ENCODE measurements around the gene VAMP7. TPM values are rescaled to one million over a fixed set of nuclear protein-coding genes. Genes with fewer than 3 reads are reported as not detected.
"Not testable (repeated sequence)": the region's sequence is repeated elsewhere in the genome, so short reads cannot be mapped to it uniquely, and the experiment has no call there.

The VAMP7 gene
- total RNA-seq, 2 donors from 2014 or later: 26.5 to 38.7 TPM

DNA sequence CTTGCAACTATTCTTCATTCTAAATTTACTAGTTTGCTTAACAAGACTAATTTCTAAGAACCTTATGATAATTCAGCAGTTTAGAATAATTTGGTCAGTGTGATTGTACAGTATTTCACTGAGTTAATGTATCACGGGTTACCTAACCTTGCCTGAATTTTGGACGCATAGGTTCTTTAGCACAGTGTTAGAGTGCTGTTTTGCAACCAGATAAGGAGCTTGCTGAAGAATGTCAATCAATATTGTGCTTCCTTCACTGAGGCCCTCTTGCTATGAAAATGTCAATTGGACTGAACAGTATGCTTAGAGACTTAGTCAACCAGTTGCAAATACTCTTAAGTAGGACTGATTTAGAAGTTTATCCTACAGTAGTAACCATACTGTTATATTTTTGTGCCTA is 19.6 kb downstream of the VAMP7 start:
- DNase-seq: no peak
- H3K36me3 ChIP-seq (ENCODE audit: control insufficient read depth, insufficient read depth, low read length): peaks cover 35% of the 10 kb centered on the region
- H3K4me1 ChIP-seq (ENCODE audit: control insufficient read depth, insufficient read depth, low read length): no peaks in the 10 kb centered on the region
- no peak overlapping the region for H3K9ac ChIP-seq (ENCODE audit: extremely low read depth, low read length, poor library complexity, severe bottlenecking)
- Mint-ChIP-seq H3K27ac (no peak overlapping the region), H3K36me3 (ENCODE audit: low read depth) (peaks cover 69% of the 10 kb centered on the region), H3K9me3 (peaks cover 61% of the 10 kb centered on the region), H3K4me3 (no peak overlapping the region), H3K27me3 (ENCODE audit: insufficient read depth) (no peaks in the 10 kb centered on the region), H3K4me1 (no peaks in the 10 kb centered on the region)
- H3K9me3 ChIP-seq (ENCODE audit: control insufficient read depth, low read length): peaks cover 57% of the 10 kb centered on the region
- H3K27me3 ChIP-seq (ENCODE audit: control insufficient read depth, insufficient read depth, low read length, poor library complexity, severe bottlenecking): no peaks in the 10 kb centered on the region
- TF ChIP-seq, protein P1, sequence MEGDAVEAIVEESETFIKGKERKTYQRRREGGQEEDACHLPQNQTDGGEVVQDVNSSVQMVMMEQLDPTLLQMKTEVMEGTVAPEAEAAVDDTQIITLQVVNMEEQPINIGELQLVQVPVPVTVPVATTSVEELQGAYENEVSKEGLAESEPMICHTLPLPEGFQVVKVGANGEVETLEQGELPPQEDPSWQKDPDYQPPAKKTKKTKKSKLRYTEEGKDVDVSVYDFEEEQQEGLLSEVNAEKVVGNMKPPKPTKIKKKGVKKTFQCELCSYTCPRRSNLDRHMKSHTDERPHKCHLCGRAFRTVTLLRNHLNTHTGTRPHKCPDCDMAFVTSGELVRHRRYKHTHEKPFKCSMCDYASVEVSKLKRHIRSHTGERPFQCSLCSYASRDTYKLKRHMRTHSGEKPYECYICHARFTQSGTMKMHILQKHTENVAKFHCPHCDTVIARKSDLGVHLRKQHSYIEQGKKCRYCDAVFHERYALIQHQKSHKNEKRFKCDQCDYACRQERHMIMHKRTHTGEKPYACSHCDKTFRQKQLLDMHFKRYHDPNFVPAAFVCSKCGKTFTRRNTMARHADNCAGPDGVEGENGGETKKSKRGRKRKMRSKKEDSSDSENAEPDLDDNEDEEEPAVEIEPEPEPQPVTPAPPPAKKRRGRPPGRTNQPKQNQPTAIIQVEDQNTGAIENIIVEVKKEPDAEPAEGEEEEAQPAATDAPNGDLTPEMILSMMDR (conservative IDR thresholded peaks at IDR 0.05): no peak
- WGBS, 2 experiments (ENCODE audit: insufficient coverage in 1 of 2, insufficient read length in 1 of 2): 90 to 100% methylated on average over 2 of the region's 2 CpGs
- no peak overlapping the region for H3K4me3 ChIP-seq (ENCODE audit: low read length)
- H3K27ac ChIP-seq (ENCODE audit: low read depth, low read length): no peak overlapping the region

DNA sequence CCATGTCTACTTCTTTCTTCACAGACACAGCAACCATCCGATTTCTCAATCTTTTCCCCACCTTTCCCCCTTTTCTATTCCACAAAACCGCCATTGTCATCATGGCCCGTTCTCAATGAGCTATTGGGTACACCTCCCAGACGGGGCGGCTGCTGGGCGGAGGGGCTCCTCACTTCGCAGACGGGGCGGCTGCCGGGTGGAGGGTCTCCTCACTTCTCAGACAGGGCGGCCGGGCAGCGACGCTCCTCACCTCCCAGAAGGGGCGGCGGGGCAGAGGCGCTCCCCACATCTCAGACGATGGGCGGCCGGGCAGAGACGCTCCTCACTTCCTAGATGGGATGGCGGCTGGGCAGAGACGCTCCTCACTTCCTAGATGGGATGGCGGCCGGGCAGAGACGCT is 26.5 kb downstream of the VAMP7 start:
- not testable (repeated sequence) for H3K4me1 Mint-ChIP-seq; H3K27ac ChIP-seq (ENCODE audit: low read depth, low read length); H3K4me3 ChIP-seq (ENCODE audit: low read length); DNase-seq; H3K27me3 Mint-ChIP-seq (ENCODE audit: insufficient read depth); H3K27me3 ChIP-seq (ENCODE audit: control insufficient read depth, insufficient read depth, low read length, poor library complexity, severe bottlenecking); H3K9ac ChIP-seq (ENCODE audit: extremely low read depth, low read length, poor library complexity, severe bottlenecking); H3K4me3 Mint-ChIP-seq; H3K27ac Mint-ChIP-seq; H3K4me1 ChIP-seq (ENCODE audit: control insufficient read depth, insufficient read depth, low read length)
- Histone ChIP-seq H3K9me3 (ENCODE audit: control insufficient read depth, low read length) (peaks cover 62% of the 10 kb centered on the region), H3K36me3 (ENCODE audit: control insufficient read depth, insufficient read depth, low read length) (peaks cover 15% of the 10 kb centered on the region)
- Mint-ChIP-seq H3K36me3 (ENCODE audit: low read depth) (peaks cover 82% of the 10 kb centered on the region), H3K9me3 (peaks cover 87% of the 10 kb centered on the region)
- 84% methylated on average over 13 of the region's 26 CpGs; no CpG with 5 or more reads in 1 of the 2 experiments for WGBS, 2 experiments (ENCODE audit: insufficient coverage in 1 of 2, insufficient read length in 1 of 2)

DNA sequence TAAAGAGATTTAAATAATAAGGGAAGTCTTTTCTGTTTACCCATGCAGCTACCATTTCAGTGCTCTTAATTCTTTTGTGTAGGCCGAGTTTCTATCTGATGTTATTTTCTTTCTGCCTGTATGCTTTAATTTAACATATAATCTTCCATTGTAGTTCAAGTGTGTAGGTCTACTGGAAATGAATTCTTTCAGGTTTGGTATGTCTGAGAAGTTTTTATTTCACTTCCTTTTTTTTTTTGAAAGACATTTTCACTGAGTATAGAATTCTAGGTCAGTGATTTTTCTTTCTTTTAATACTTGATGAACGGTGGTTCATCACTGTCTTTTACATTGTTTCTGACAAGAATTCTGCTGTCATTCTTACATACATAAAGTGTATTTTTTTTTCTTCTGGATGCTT is 42.1 kb downstream of the VAMP7 start:
- peaks cover 72% of the 10 kb centered on the region for H3K9me3 Mint-ChIP-seq
- Histone ChIP-seq H3K4me1 (ENCODE audit: control insufficient read depth, insufficient read depth, low read length) (no peaks in the 10 kb centered on the region), H3K4me3 (ENCODE audit: low read length) (no peak overlapping the region), H3K27ac (ENCODE audit: low read depth, low read length) (no peak overlapping the region), H3K36me3 (ENCODE audit: control insufficient read depth, insufficient read depth, low read length) (peaks cover 23% of the 10 kb centered on the region), H3K9ac (ENCODE audit: extremely low read depth, low read length, poor library complexity, severe bottlenecking) (no peak overlapping the region), H3K9me3 (ENCODE audit: control insufficient read depth, low read length) (peaks cover 73% of the 10 kb centered on the region), H3K27me3 (ENCODE audit: control insufficient read depth, insufficient read depth, low read length, poor library complexity, severe bottlenecking) (no peaks in the 10 kb centered on the region)
- WGBS, 2 experiments (ENCODE audit: insufficient coverage in 1 of 2, insufficient read length in 1 of 2): 83% methylated on average over 1 of the region's 2 CpGs; no CpG with 5 or more reads in 1 of the 2 experiments
- peaks cover 77% of the 10 kb centered on the region for H3K36me3 Mint-ChIP-seq (ENCODE audit: low read depth)
- no peaks in the 10 kb centered on the region for H3K27me3 Mint-ChIP-seq (ENCODE audit: insufficient read depth)
- no peak overlapping the region for H3K4me3 Mint-ChIP-seq
- TF ChIP-seq, protein P1 (conservative IDR thresholded peaks at IDR 0.05): no peak
- no peak for DNase-seq
- H3K4me1 Mint-ChIP-seq: peaks cover 4% of the 10 kb centered on the region
- no peak overlapping the region for H3K27ac Mint-ChIP-seq

DNA sequence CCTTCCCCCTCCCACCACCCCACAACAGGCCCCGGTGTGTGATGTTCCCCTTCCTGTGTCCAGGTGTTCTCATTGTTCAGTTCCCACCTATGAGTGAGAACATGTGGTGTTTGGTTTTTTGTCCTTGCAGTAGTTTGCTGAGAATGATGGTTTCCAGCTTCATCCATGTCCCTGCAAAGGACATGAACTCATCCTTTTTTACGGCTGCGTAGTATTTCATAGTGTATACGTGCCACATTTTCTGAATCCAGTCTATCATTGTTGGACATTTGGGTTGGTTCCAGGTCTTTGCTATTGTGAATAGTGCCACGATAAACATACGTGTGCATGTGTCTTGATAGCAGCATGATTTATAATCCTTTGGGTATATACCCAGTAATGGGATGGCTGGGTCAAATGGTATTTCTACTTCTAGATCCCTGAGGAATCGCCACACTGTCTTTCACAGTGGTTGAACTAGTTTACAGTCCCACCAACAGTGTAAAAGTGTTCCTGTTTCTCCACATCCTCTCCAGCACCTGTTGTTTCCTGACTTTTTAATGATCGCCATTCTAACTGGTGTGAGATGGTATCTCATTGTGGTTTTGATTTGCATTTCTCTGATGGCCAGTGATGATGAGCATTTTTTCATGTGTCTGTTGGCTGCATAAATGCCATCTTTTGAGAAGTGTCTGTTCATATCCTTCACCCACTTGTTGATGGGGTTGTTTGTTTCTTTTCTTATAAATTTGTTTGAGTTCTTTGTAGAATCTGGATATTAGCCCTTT is 49.9 kb downstream of the VAMP7 start:
- 99% methylated on average over 6 of the region's 8 CpGs; no CpG with 5 or more reads in 1 of the 2 experiments for WGBS, 2 experiments (ENCODE audit: insufficient coverage in 1 of 2, insufficient read length in 1 of 2)
- Histone ChIP-seq H3K9me3 (ENCODE audit: control insufficient read depth, low read length) (peaks cover 43% of the 10 kb centered on the region), H3K36me3 (ENCODE audit: control insufficient read depth, insufficient read depth, low read length) (peaks cover 28% of the 10 kb centered on the region)
- peaks cover 94% of the 10 kb centered on the region for H3K9me3 Mint-ChIP-seq
- H3K27me3 Mint-ChIP-seq (ENCODE audit: insufficient read depth); H3K4me1 Mint-ChIP-seq; H3K27ac Mint-ChIP-seq; H3K27ac ChIP-seq (ENCODE audit: low read depth, low read length); H3K27me3 ChIP-seq (ENCODE audit: control insufficient read depth, insufficient read depth, low read length, poor library complexity, severe bottlenecking); H3K4me1 ChIP-seq (ENCODE audit: control insufficient read depth, insufficient read depth, low read length); H3K4me3 ChIP-seq (ENCODE audit: low read length); H3K9ac ChIP-seq (ENCODE audit: extremely low read depth, low read length, poor library complexity, severe bottlenecking); H3K4me3 Mint-ChIP-seq; DNase-seq: not testable (repeated sequence)
- H3K36me3 Mint-ChIP-seq (ENCODE audit: low read depth): peaks cover 87% of the 10 kb centered on the region
